ELR (cell line): ENCODE results near the gene DEDD2.
A peak's percentile ranks its signal among the peaks of the same experiment; 100 is the strongest.

Experiments used
- DNase-seq: peaks from one replicate; pipeline ENCODE4 v3.0.0-alpha.2; 2015; ENCODE audit warnings: low read depth

DEDD2 gene

GRCh38 chr19:42248270-42249148, 31.0 kb upstream of the DEDD2 start:
- no peak for DNase-seq

- DNase-seq = no peak
Observed at GRCh38 chr19:42247640-42248199, 30.2 kb upstream of the DEDD2 start.

- DNase-seq = no peak
Observed at GRCh38 chr19:42246922-42247639, 29.6 kb upstream of the DEDD2 start.

- DNase-seq = peak; percentile 85
Observed at GRCh38 chr19:42246143-42246921, 28.9 kb upstream of the DEDD2 start.

- no peak for DNase-seq
Observed at GRCh38 chr19:42245231-42245630, 27.8 kb upstream of the DEDD2 start.

- peak; percentile 95 for DNase-seq
Observed at GRCh38 chr19:42244347-42245220, 27.1 kb upstream of the DEDD2 start.

GRCh38 chr19:42242512-42243409, 25.3 kb upstream of the DEDD2 start, which contains the start of gene GSK3A:
Gene GSK3A, minus strand, starts transcription at chr19:42242602. Its CDS starts 137 bp downstream, at chr19:42242465.
- DNase-seq = peak; percentile 98

- peak; percentile 28 for DNase-seq
Observed at GRCh38 chr19:42242069-42242511, 24.6 kb upstream of the DEDD2 start.

- DNase-seq = no peak
Observed at GRCh38 chr19:42241279-42241678, 23.8 kb upstream of the DEDD2 start.

GRCh38 chr19:42239544-42240220, 22.2 kb upstream of the DEDD2 start:
- DNase-seq = no peak

- no peak for DNase-seq
Observed at GRCh38 chr19:42235181-42235580, 17.7 kb upstream of the DEDD2 start.

- no peak for DNase-seq
Observed at GRCh38 chr19:42234364-42234763, 16.9 kb upstream of the DEDD2 start.

- no peak for DNase-seq
Observed at GRCh38 chr19:42233678-42234292, 16.3 kb upstream of the DEDD2 start.

- DNase-seq = no peak
Observed at GRCh38 chr19:42233106-42233505, 15.6 kb upstream of the DEDD2 start.

GRCh38 chr19:42232435-42232834, 15.0 kb upstream of the DEDD2 start:
- DNase-seq = no peak

GRCh38 chr19:42230571-42230970, 13.1 kb upstream of the DEDD2 start:
- no peak for DNase-seq

GRCh38 chr19:42229855-42230351, 12.4 kb upstream of the DEDD2 start:
- peak; percentile 38 for DNase-seq

GRCh38 chr19:42229301-42229854, 11.9 kb upstream of the DEDD2 start:
- DNase-seq = no peak
